Right atrium auricular region (tissue), 2 donors: ENCODE data around the gene PSMB9. TPM values are rescaled to one million over a fixed set of nuclear protein-coding genes. Genes with fewer than 3 reads are reported as not detected.

ENCODE experiments used
- DNase-seq: peaks from one replicate; pipeline ENCODE4 v3.0.0-alpha.2; 2019; ENCODE audit warnings: low spot score
- H3K27ac ChIP-seq, 2 donors: fragments of 200-600 bp; sonication (generic); 1 replicate in 1 of 2; 2 replicates in 1 of 2; pipeline ENCODE4 v1.5.1; 2016 to 2019
- H3K27me3 ChIP-seq, 2 donors: fragments of 200-600 bp; sonication (generic); one replicate each; pipeline versions ENCODE4 v1.5.1 to v1.6.0; 2017 to 2019
- H3K36me3 ChIP-seq: fragments of 200-600 bp; sonication (generic); one replicate; pipeline ENCODE4 v1.5.1; 2016
- H3K4me1 ChIP-seq, 2 donors: fragments of 200-600 bp; sonication (generic); one replicate each; pipeline versions ENCODE4 v1.5.1 to v1.6.0; 2017 to 2019
- H3K4me3 ChIP-seq, 2 donors: fragments of 200-600 bp; sonication (generic); 1 replicate in 1 of 2; 2 replicates in 1 of 2; pipeline ENCODE4 v1.5.1; 2017 to 2019; ENCODE audit warnings: mild to moderate bottlenecking in 1 of 2, moderate library complexity in 1 of 2
- H3K9me3 ChIP-seq, 2 donors: fragments of 200-600 bp; sonication (generic); one replicate each; pipeline ENCODE4 v1.5.1; 2019
- total RNA-seq, 2 donors: library from RNA; depleted of rRNA; stranded (reverse); fragments of >200 nt; gene quantifications; one replicate each; pipeline ENCODE4 v1.1.0, GENCODE V29; 2016
- TF ChIP-seq, protein P1 (sequence below), 2 donors: fragments of 200-600 bp; sonication (generic); IDR thresholded peaks; one replicate each; pipeline ENCODE4 v1.5.1; 2019; ENCODE audit warnings: antibody characterized with exemption in 2 of 2

PSMB9 gene
- total RNA-seq, 2 donors from 2014 or later, result 10.9 to 17.6 TPM

DNA sequence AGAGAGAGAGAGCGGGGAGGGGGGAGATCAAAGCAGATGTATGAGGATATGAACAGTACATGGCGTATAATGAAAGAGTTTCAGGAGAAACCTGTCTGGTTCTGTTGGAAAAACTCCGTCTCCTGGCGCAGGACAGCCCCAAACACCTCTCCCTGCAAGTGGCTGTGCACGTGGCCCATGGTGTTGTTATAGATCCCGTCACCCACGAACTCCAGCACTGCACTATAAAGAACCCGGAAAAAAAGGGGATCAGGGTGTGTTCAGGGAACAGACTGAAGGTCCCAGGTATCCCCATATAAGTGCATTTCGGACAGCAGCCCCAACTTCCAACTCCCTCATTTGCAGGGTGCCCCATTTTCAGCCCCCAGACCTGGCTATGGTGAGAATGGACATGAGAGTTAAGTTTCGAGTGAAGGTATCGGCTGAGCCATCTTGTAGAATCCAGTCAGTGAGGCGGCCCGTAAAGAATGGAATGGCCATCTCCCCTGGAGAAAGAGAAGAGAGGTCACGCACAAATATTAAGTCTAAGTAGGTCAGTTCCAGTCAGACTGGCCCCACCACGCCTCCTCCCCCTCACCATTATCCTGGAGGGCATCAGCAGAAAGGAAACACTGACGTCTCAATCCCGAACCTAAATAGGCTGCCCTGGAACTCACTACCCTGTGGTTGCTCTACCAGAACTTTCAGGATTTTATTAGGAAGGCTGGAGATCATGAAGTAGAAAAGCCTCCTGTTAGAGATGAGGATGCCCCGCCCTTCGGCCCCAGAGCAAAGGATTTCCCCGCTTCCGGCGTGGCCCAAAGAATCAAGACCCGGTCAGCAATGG is 1.8 kb upstream of the PSMB9 start:
- H3K4me1 ChIP-seq, result peaks cover 0 to 32% of the 10 kb centered on the region in 2 donors
- H3K27ac ChIP-seq, result peak overlapping the region; percentile 93 to 99
- peak overlapping the region; percentile 58 to 97 for H3K4me3 ChIP-seq
- H3K9me3 ChIP-seq, result no peaks in the 10 kb centered on the region
- H3K27me3 ChIP-seq, result no peaks in the 10 kb centered on the region
- DNase-seq, result peak; percentile 68
- TF ChIP-seq, protein P1, sequence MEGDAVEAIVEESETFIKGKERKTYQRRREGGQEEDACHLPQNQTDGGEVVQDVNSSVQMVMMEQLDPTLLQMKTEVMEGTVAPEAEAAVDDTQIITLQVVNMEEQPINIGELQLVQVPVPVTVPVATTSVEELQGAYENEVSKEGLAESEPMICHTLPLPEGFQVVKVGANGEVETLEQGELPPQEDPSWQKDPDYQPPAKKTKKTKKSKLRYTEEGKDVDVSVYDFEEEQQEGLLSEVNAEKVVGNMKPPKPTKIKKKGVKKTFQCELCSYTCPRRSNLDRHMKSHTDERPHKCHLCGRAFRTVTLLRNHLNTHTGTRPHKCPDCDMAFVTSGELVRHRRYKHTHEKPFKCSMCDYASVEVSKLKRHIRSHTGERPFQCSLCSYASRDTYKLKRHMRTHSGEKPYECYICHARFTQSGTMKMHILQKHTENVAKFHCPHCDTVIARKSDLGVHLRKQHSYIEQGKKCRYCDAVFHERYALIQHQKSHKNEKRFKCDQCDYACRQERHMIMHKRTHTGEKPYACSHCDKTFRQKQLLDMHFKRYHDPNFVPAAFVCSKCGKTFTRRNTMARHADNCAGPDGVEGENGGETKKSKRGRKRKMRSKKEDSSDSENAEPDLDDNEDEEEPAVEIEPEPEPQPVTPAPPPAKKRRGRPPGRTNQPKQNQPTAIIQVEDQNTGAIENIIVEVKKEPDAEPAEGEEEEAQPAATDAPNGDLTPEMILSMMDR (IDR thresholded peaks at IDR 0.05), result no peak
- H3K36me3 ChIP-seq, result peaks cover 39% of the 10 kb centered on the region

- TF ChIP-seq, protein P1 (IDR thresholded peaks at IDR 0.05), result no peak
- Histone ChIP-seq H3K27me3 (no peaks in the 10 kb centered on the region), H3K4me1 (peaks cover 0 to 32% of the 10 kb centered on the region in 2 donors), H3K9me3 (no peaks in the 10 kb centered on the region), H3K27ac (peak overlapping the region; percentile 93 to 99), H3K4me3 (peak overlapping the region; percentile 58 to 97), H3K36me3 (peaks cover 35% of the 10 kb centered on the region)
- DNase-seq, result peak; percentile 68
Observed at GRCh38 chr6:32852844-32853540, 1.0 kb upstream of the PSMB9 start.

DNA sequence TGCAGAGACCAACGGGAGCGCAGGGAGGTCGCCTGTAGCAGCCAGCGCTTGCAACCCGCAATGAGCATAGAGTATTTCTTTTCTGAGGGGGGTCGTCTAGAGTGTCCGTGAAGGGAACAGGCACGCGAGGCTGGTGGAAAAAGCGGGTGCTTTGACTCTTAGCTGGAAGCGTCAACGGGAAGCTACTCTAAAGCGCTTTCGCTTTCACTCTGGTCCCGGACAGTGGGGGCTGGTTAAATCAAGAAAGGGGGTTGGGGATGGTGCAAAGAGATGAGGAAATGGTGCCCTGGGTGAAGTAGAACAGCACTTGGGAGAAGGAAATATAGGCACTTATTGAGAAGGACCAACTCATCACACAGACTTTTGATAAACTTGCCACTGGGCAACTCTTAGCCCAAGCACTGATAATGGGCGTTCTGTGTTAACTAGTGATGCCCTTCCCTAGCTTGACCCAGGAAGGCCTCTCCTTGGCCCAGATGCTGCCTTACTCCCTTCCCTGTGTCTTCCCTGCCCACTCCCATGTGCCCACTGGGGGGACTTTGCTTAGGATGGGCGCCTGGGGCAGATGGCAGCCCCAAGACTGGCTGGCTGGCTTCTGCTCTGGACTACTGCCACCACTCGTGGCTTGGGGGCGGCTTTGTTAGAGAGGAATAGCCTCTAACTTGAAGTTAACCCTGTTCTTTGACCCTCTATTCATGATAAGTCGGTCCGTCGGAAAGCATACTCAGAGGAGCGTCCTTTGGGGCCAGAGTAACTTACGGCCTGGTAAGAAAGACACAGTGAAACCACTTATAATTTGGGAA is 585 bp downstream of the PSMB9 start:
- H3K27ac ChIP-seq, result peak overlapping the region; percentile 93 to 99
- TF ChIP-seq, protein P1 (IDR thresholded peaks at IDR 0.05), result no peak
- H3K4me1 ChIP-seq, result peaks cover 0 to 32% of the 10 kb centered on the region in 2 donors
- peak overlapping the region; percentile 58 to 97 for H3K4me3 ChIP-seq
- DNase-seq, result no peak
- no peaks in the 10 kb centered on the region for H3K9me3 ChIP-seq
- no peaks in the 10 kb centered on the region for H3K27me3 ChIP-seq
- H3K36me3 ChIP-seq, result peaks cover 33% of the 10 kb centered on the region

DNA sequence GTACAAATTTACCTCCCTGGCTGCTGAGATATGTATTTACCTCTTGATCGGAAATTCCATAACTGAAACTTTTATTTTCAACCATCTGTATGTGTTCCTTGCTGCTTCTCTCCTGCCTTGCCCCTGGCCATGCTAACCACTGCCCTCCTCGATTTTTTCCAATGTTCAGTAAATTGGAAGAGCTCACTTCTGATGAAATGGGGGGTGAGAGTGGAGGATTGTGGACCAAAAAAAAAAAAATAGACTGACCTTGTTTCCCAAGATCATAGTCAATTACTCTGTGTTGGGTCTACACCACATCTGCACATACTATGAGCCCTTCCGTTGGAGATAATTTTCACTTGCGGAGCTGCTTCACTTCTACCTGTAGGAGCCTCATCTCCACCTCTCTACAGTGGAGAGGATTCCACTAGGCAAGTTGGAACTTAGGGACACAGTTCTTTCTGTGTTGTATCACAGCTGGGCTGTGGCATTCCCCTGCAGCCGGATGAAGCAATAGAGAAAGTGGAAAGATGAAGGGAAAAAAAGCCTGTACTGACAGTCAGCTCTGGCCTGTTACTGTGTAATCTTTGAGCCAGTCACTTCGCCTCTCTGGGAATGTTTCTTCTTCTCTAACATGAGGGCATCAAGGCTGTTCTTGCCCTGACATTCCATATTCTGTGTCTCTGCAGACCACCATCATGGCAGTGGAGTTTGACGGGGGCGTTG is 1.6 kb downstream of the PSMB9 start:
- no peak for DNase-seq
- H3K27me3 ChIP-seq, result no peaks in the 10 kb centered on the region
- H3K9me3 ChIP-seq, result no peaks in the 10 kb centered on the region
- TF ChIP-seq, protein P1 (IDR thresholded peaks at IDR 0.05), result no peak
- peaks cover 23% of the 10 kb centered on the region for H3K36me3 ChIP-seq
- H3K4me1 ChIP-seq, result peaks cover 0 to 32% of the 10 kb centered on the region in 2 donors
- H3K27ac ChIP-seq, result no peak overlapping the region
- H3K4me3 ChIP-seq, result no peak overlapping the region
